Breast epithelium (tissue), 3 donors: ENCODE measurements around the gene MIEF1.

Experiments used
- CTCF ChIP-seq, 3 donors: fragments of 450-650 bp; IDR thresholded peaks; one replicate each; pipeline ENCODE4 v1.5.1; 2016 to 2017; ENCODE audit warnings: antibody characterized with exemption in 3 of 3, mild to moderate bottlenecking in 3 of 3, moderate library complexity in 3 of 3
- POLR2A ChIP-seq: fragments of 450-650 bp; IDR thresholded peaks from one replicate; pipeline ENCODE4 v1.6.1; 2016; ENCODE audit warnings: antibody characterized with exemption, mild to moderate bottlenecking, moderate library complexity
- POLR2AphosphoS5 ChIP-seq, 3 donors: sonication (generic); formaldehyde crosslinking; IDR thresholded peaks; one replicate each; pipeline ENCODE4 v1.6.1; 2017; ENCODE audit warnings: antibody characterized with exemption in 3 of 3

GRCh38 chr22:39470451-39471291 is 31.4 kb upstream of the MIEF1 start:
- TF ChIP-seq CTCF (IDR thresholded peaks at IDR 0.05): no peak
- TF ChIP-seq POLR2A: no peak
- no peak for TF ChIP-seq POLR2AphosphoS5 (IDR thresholded peaks at IDR 0.05)
